Iris pigment epithelial cell (primary cell): ENCODE data around the gene VAV2.

Experiments used
- DNase-seq: peaks from one replicate; pipeline ENCODE4 v3.0.0-alpha.2; 2011; ENCODE audit warnings: low read depth

VAV2 gene

GRCh38 chr9:133795049-133795448, 197.1 kb downstream of the VAV2 start:
- no peak for DNase-seq

GRCh38 chr9:133794016-133794760, 197.9 kb downstream of the VAV2 start:
- DNase-seq = no peak

GRCh38 chr9:133793471-133793870, 198.7 kb downstream of the VAV2 start:
- no peak for DNase-seq

GRCh38 chr9:133792721-133793470, 199.2 kb downstream of the VAV2 start:
- peak; percentile 69 for DNase-seq

- no peak for DNase-seq
Observed at GRCh38 chr9:133791735-133792649, 200.1 kb downstream of the VAV2 start.

GRCh38 chr9:133791069-133791468, 201.1 kb downstream of the VAV2 start:
- no peak for DNase-seq

- DNase-seq = no peak
Observed at GRCh38 chr9:133789778-133790177, 202.3 kb downstream of the VAV2 start.

- no peak for DNase-seq
Observed at GRCh38 chr9:133788819-133789717, 203.1 kb downstream of the VAV2 start.

- no peak for DNase-seq
Observed at GRCh38 chr9:133788045-133788818, 203.9 kb downstream of the VAV2 start.

GRCh38 chr9:133787754-133788025, 204.4 kb downstream of the VAV2 start:
- DNase-seq = peak; percentile 25

GRCh38 chr9:133786907-133787753, 205.0 kb downstream of the VAV2 start:
- DNase-seq = no peak

- DNase-seq = no peak
Observed at GRCh38 chr9:133786371-133786753, 205.8 kb downstream of the VAV2 start.

GRCh38 chr9:133785753-133786370, 206.3 kb downstream of the VAV2 start:
- DNase-seq = no peak

- no peak for DNase-seq
Observed at GRCh38 chr9:133784731-133785561, 207.2 kb downstream of the VAV2 start.

- DNase-seq = no peak
Observed at GRCh38 chr9:133783331-133783731, 208.8 kb downstream of the VAV2 start.

GRCh38 chr9:133782157-133783130, 209.7 kb downstream of the VAV2 start:
- DNase-seq = peak; percentile 57

- no peak for DNase-seq
Observed at GRCh38 chr9:133781828-133782135, 210.3 kb downstream of the VAV2 start.
